ENCODE data around the gene LRPPRC. TPM values are rescaled to one million over a fixed set of nuclear protein-coding genes. Genes with fewer than 3 reads are reported as not detected.
"Not testable (repeated sequence)": the region's sequence is repeated elsewhere in the genome, so short reads cannot be mapped to it uniquely, and the experiment has no call there.

Gene LRPPRC
- total and polyA plus RNA-seq, 7 donors = 47.3 to 198 (median 100) TPM

- Histone ChIP-seq H3K27me3 (ENCODE audit: insufficient read depth in 3 of 3, low read length in 2 of 3) (no peaks in the 10 kb centered on the region), H3K4me1 (no peaks in the 10 kb centered on the region)
- intact Hi-C loops (cut with DNase I) = no loop called here
Observed at GRCh38 chr2:43927442-43927841, 68.3 kb downstream of the LRPPRC start.

GRCh38 chr2:43925431-43925830 is 70.4 kb downstream of the LRPPRC start:
- Histone ChIP-seq H3K27ac (no peak overlapping the region), H3K9me3 (no peaks in the 10 kb centered on the region), H3K4me3 (no peak overlapping the region), H3K27me3 (ENCODE audit: insufficient read depth in 3 of 3, low read length in 2 of 3) (no peaks in the 10 kb centered on the region), H3K4me1 (no peaks in the 10 kb centered on the region), H3K36me3 (ENCODE audit: insufficient read depth in 1 of 2, low read depth in 1 of 2) (peaks cover 5 to 95% of the 10 kb centered on the region in 2 donors)
- DNase-seq (no peak), ATAC-seq (no peak)
- intact Hi-C loops (cut with DNase I) = no loop called here
- 92 to 96% (median 94%) methylated on average over 4 of the region's 4 CpGs for WGBS, 3 donors
- no peak for TF ChIP-seq CTCF (IDR thresholded peaks at IDR 0.05)

More at GRCh38 chr2:43927442-43927841, 68.3 kb downstream of the LRPPRC start:
- no peak for ATAC-seq
- peaks cover 11 to 95% of the 10 kb centered on the region in 2 donors for H3K36me3 ChIP-seq (ENCODE audit: insufficient read depth in 1 of 2, low read depth in 1 of 2)
- H3K9me3 ChIP-seq = no peaks in the 10 kb centered on the region
- H3K4me3 ChIP-seq = no peak overlapping the region
- no peak for TF ChIP-seq CTCF (IDR thresholded peaks at IDR 0.05)
- 95 to 97% (median 97%) methylated on average over 4 of the region's 4 CpGs for WGBS, 3 donors
- DNase-seq = no peak
- H3K27ac ChIP-seq = no peak overlapping the region

- WGBS, 3 donors = 96 to 99% (median 96%) methylated on average over 2 of the region's 2 CpGs
- Histone ChIP-seq H3K9me3 (no peaks in the 10 kb centered on the region), H3K4me1 (no peaks in the 10 kb centered on the region), H3K36me3 (ENCODE audit: insufficient read depth in 1 of 2, low read depth in 1 of 2) (peaks cover 5 to 96% of the 10 kb centered on the region in 2 donors), H3K4me3 (no peak overlapping the region), H3K27me3 (ENCODE audit: insufficient read depth in 3 of 3, low read length in 2 of 3) (no peaks in the 10 kb centered on the region), H3K27ac (no peak overlapping the region)
- intact Hi-C loops (cut with DNase I) = no loop called here
- ATAC-seq (no peak), DNase-seq (no peak)
- TF ChIP-seq CTCF (IDR thresholded peaks at IDR 0.05) = no peak
Observed at GRCh38 chr2:43924463-43924862, 71.3 kb downstream of the LRPPRC start.

- not testable (repeated sequence) for H3K4me3 ChIP-seq; H3K4me1 ChIP-seq; H3K27me3 ChIP-seq (ENCODE audit: insufficient read depth in 3 of 3, low read length in 2 of 3); DNase-seq; H3K9me3 ChIP-seq; H3K27ac ChIP-seq
- 84 to 94% (median 86%) methylated on average over 8 of the region's 8 CpGs for WGBS, 3 donors
- intact Hi-C loops (cut with DNase I) = loop anchor here in 1 of 2 donors (10.0 kb wide), 1 partner anchor 54 kb away; no protein-coding TSS in a partner anchor
- ATAC-seq = peak in 2 of 4 donors; percentile 73 to 77
- H3K36me3 ChIP-seq (ENCODE audit: insufficient read depth in 1 of 2, low read depth in 1 of 2) = peaks cover 6 to 81% of the 10 kb centered on the region in 2 donors
Observed at GRCh38 chr2:43911136-43911790, 84.5 kb downstream of the LRPPRC start.

GRCh38 chr2:43906448-43907109 is 89.2 kb downstream of the LRPPRC start:
- DNase-seq (no peak), ATAC-seq (no peak)
- 89 to 94% (median 90%) methylated on average over 6 of the region's 6 CpGs for WGBS, 3 donors
- Histone ChIP-seq H3K4me1 (no peaks in the 10 kb centered on the region), H3K36me3 (ENCODE audit: insufficient read depth in 1 of 2, low read depth in 1 of 2) (peaks cover 5 to 81% of the 10 kb centered on the region in 2 donors), H3K27ac (no peak overlapping the region), H3K9me3 (no peaks in the 10 kb centered on the region), H3K4me3 (no peak overlapping the region), H3K27me3 (ENCODE audit: insufficient read depth in 3 of 3, low read length in 2 of 3) (no peaks in the 10 kb centered on the region)
- intact Hi-C loops (cut with DNase I) = loop anchor here in 1 of 2 donors (10.0 kb wide), 1 partner anchor 48 kb away; no protein-coding TSS in a partner anchor
- TF ChIP-seq CTCF (IDR thresholded peaks at IDR 0.05) = no peak

All from psoas muscle (tissue), 8 donors.